Cardiac muscle cell (in vitro differentiated cells and primary cell): Measurements from ENCODE around the gene TLX1. TPM values are rescaled to one million over a fixed set of nuclear protein-coding genes. Genes with fewer than 3 reads are reported as not detected.

Source experiments
- DNase-seq, 2 donors: peaks; one replicate each; pipeline versions ENCODE4 v3.0.0 to v3.0.0-alpha.2; 2010 to 2017; ENCODE audit warnings: low read depth in 1 of 2, low spot score in 1 of 2
- H3K27ac ChIP-seq: fragments of 200-600 bp; sonication (generic); 2 replicates; pipeline ENCODE4 v1.5.1; 2016
- H3K27me3 ChIP-seq: fragments of 200-600 bp; sonication (generic); 2 replicates; pipeline ENCODE4 v1.6.0; 2016; ENCODE audit warnings: control low read depth
- H3K36me3 ChIP-seq: fragments of 200-600 bp; sonication (generic); 2 replicates; pipeline ENCODE4 v1.5.1; 2016; ENCODE audit warnings: control low read depth
- H3K4me1 ChIP-seq: fragments of 200-600 bp; sonication (generic); 2 replicates; pipeline ENCODE4 v1.8.1; 2017; ENCODE audit warnings: low read depth, mild to moderate bottlenecking, mixed run types
- H3K4me3 ChIP-seq: fragments of 200-600 bp; sonication (generic); 2 replicates; pipeline ENCODE4 v1.5.1; 2016; ENCODE audit warnings: mild to moderate bottlenecking
- H3K9me3 ChIP-seq: fragments of 200-600 bp; sonication (generic); 2 replicates; pipeline ENCODE4 v1.5.1; 2017; ENCODE audit warnings: low read depth, mild to moderate bottlenecking, control low read depth
- CTCF ChIP-seq: IDR thresholded peaks from 2 replicates; pipeline ENCODE4 v1.5.1; 2012; ENCODE audit warnings: low read depth, mild to moderate bottlenecking, low read length
- polyA plus RNA-seq: library from polyadenylated mRNA; unstranded; fragments of >200 nt; fragmentation: Nextera tagmentation; extraction: Ambion mirVana; gene quantifications from 2 replicates; pipeline ENCODE4 v1.2.1, GENCODE V29; 2016
- total RNA-seq: library from RNA; depleted of rRNA; stranded (reverse); fragments of >200 nt; gene quantifications from 2 replicates; pipeline ENCODE4 v1.2.3, GENCODE V29; 2016

The TLX1 gene
- 2.2 and 2.9 TPM in 2 replicates for total RNA-seq
- polyA plus RNA-seq, result 1.9 and 2.3 TPM in 2 replicates

- H3K9me3 ChIP-seq, result no peaks in the 10 kb centered on the region
- peak in 1 of 2 donors; percentile 51 for DNase-seq
- no peak for TF ChIP-seq CTCF
- H3K36me3 ChIP-seq, result no peaks in the 10 kb centered on the region
- H3K4me3 ChIP-seq, result peak within 1 kb of the TSS; percentile 21
- H3K27me3 ChIP-seq, result peaks cover 100% of the 10 kb centered on the region
- no peak within 1 kb of the TSS for H3K27ac ChIP-seq
- no peaks in the 10 kb centered on the region for H3K4me1 ChIP-seq
These were observed at the start of gene TLX1 for GRCh38 chr10:101130984-101131961. TSS of gene TLX1 (plus strand) at chr10:101131300. CDS start at chr10:101131542, 242 bp downstream.

- H3K27ac ChIP-seq, result no peak overlapping the region
- no peak for TF ChIP-seq CTCF
- no peak overlapping the region for H3K4me3 ChIP-seq
- no peaks in the 10 kb centered on the region for H3K9me3 ChIP-seq
- no peaks in the 10 kb centered on the region for H3K4me1 ChIP-seq
- H3K36me3 ChIP-seq, result no peaks in the 10 kb centered on the region
- H3K27me3 ChIP-seq, result peaks cover 75% of the 10 kb centered on the region
- no peak for DNase-seq
These were observed 45.3 kb upstream of the TLX1 start for GRCh38 chr10:101085846-101086245.

GRCh38 chr10:101087376-101087775 is 43.7 kb upstream of the TLX1 start:
- H3K4me1 ChIP-seq, result no peaks in the 10 kb centered on the region
- TF ChIP-seq CTCF, result no peak
- H3K9me3 ChIP-seq, result no peaks in the 10 kb centered on the region
- H3K36me3 ChIP-seq, result no peaks in the 10 kb centered on the region
- H3K4me3 ChIP-seq, result no peak overlapping the region
- no peak for DNase-seq
- H3K27ac ChIP-seq, result no peak overlapping the region
- H3K27me3 ChIP-seq, result peaks cover 73% of the 10 kb centered on the region

- DNase-seq, result no peak
- no peak for TF ChIP-seq CTCF
- no peaks in the 10 kb centered on the region for H3K36me3 ChIP-seq
- H3K9me3 ChIP-seq, result no peaks in the 10 kb centered on the region
- no peak overlapping the region for H3K27ac ChIP-seq
- peaks cover 68% of the 10 kb centered on the region for H3K27me3 ChIP-seq
- H3K4me3 ChIP-seq, result no peak overlapping the region
- H3K4me1 ChIP-seq, result no peaks in the 10 kb centered on the region
These were observed 43.1 kb upstream of the TLX1 start for GRCh38 chr10:101087965-101088364.

GRCh38 chr10:101089520-101090299 is 41.4 kb upstream of the TLX1 start:
- no peaks in the 10 kb centered on the region for H3K9me3 ChIP-seq
- no peaks in the 10 kb centered on the region for H3K4me1 ChIP-seq
- H3K36me3 ChIP-seq, result no peaks in the 10 kb centered on the region
- no peak overlapping the region for H3K27ac ChIP-seq
- DNase-seq, result no peak
- no peak for TF ChIP-seq CTCF
- no peak overlapping the region for H3K4me3 ChIP-seq
- peaks cover 50% of the 10 kb centered on the region for H3K27me3 ChIP-seq
